Epithelial cell of proximal tubule (primary cell): ENCODE measurements around the gene PREB. TPM values are rescaled to one million over a fixed set of nuclear protein-coding genes. Genes with fewer than 3 reads are reported as not detected.

ENCODE experiments used
- DNase-seq: peaks from one replicate; pipeline ENCODE4 v3.0.0-alpha.2; 2011; ENCODE audit warnings: low read depth
- H3K4me3 ChIP-seq: 2 replicates; pipeline ENCODE4 v1.5.1; 2011; ENCODE audit warnings: low read depth, mild to moderate bottlenecking, low read length
- total RNA-seq: library from RNA; depleted of rRNA; stranded (reverse); fragments of >200 nt; gene quantifications from 2 replicates; pipeline ENCODE4 v1.2.3, GENCODE V29; 2015
- TF ChIP-seq, protein P1 (sequence below): conservative IDR thresholded peaks from 2 replicates; pipeline ENCODE4 v1.5.1; 2012; ENCODE audit warnings: low read depth, mild to moderate bottlenecking, low read length

Gene PREB
- total RNA-seq, 1 donor from 2014 or later, result 53.3 TPM

DNA sequence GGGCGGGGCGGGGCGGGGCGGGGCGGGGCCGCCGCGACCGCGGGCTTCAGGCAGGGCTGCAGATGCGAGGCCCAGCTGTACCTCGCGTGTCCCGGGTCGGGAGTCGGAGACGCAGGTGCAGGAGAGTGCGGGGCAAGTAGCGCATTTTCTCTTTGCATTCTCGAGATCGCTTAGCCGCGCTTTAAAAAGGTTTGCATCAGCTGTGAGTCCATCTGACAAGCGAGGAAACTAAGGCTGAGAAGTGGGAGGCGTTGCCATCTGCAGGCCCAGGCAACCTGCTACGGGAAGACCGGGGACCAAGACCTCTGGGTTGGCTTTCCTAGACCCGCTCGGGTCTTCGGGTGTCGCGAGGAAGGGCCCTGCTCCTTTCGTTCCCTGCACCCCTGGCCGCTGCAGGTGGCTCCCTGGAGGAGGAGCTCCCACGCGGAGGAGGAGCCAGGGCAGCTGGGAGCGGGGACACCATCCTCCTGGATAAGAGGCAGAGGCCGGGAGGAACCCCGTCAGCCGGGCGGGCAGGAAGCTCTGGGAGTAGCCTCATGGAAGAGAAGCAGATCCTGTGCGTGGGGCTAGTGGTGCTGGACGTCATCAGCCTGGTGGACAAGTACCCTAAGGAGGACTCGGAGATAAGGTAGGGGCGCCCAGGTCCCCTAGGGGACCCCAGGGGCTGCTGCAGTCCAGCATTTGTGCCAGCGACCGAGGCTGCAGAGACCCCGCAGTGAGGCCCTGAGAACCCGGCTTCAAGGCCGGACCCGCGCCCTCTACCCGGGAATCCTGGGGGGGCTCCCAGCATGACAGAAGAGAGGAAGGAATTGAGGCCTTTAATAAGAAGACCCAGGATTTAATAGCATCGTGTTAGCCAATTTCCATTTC is 47.5 kb downstream of the PREB start, which contains the start of gene KHK:
Gene KHK (plus strand): TSS at position 49 of the 870 bp plus-strand sequence. CDS start 488 bp downstream, at position 537.
- peak within 1 kb of the TSS; percentile 71 for H3K4me3 ChIP-seq
- TF ChIP-seq, protein P1, sequence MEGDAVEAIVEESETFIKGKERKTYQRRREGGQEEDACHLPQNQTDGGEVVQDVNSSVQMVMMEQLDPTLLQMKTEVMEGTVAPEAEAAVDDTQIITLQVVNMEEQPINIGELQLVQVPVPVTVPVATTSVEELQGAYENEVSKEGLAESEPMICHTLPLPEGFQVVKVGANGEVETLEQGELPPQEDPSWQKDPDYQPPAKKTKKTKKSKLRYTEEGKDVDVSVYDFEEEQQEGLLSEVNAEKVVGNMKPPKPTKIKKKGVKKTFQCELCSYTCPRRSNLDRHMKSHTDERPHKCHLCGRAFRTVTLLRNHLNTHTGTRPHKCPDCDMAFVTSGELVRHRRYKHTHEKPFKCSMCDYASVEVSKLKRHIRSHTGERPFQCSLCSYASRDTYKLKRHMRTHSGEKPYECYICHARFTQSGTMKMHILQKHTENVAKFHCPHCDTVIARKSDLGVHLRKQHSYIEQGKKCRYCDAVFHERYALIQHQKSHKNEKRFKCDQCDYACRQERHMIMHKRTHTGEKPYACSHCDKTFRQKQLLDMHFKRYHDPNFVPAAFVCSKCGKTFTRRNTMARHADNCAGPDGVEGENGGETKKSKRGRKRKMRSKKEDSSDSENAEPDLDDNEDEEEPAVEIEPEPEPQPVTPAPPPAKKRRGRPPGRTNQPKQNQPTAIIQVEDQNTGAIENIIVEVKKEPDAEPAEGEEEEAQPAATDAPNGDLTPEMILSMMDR, result no peak
- no peak for DNase-seq

DNA sequence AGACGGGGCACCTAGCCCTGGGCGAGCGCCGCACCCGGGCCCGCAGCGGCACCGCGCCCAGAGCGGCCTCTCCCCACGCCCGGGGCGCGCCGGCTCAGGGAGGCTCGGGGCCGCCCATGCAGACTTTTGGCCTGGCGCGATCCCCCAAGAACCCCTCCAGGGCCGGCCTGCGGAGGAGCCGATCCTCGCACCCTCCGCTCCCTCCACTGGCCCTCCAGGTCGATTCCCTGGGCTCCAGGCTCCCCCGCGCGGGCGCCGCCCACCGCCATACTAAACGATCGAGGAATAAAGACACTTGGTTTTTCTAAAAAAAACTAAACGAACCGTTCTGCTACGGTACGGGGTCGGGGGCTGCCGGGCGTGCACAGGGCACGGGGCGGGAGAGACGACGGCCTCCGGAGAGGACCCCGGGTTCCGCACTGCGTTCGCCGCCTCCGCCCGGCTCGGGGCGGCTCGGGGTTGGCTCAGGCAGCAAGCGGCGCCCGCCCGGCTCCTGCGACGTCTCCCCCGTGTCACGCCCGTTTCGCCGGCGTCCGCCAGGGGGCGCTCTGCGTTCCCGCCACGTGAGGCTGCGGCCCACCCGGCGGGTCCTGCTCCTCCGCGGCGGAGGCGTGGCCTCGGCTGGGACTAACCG is 48.2 kb downstream of the PREB start:
- TF ChIP-seq, protein P1, result peak; percentile 57
- peak overlapping the region; percentile 71 for H3K4me3 ChIP-seq
- DNase-seq, result no peak

DNA sequence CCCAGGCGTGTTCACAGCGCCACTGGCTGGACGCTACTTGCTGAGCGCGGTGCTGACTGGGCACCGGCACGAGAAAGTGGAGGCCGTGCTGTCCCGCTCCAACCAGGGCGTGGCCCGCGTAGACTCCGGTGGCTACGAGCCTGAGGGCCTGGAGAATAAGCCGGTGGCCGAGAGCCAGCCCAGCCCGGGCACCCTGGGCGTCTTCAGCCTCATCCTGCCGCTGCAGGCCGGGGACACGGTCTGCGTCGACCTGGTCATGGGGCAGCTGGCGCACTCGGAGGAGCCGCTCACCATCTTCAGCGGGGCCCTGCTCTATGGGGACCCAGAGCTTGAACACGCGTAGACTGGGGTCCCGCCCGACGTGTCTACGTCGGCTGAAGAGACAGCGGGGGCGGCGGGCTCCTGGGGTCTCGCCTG is 48.8 kb downstream of the PREB start:
- DNase-seq, result no peak
- H3K4me3 ChIP-seq, result peak overlapping the region; percentile 71

DNA sequence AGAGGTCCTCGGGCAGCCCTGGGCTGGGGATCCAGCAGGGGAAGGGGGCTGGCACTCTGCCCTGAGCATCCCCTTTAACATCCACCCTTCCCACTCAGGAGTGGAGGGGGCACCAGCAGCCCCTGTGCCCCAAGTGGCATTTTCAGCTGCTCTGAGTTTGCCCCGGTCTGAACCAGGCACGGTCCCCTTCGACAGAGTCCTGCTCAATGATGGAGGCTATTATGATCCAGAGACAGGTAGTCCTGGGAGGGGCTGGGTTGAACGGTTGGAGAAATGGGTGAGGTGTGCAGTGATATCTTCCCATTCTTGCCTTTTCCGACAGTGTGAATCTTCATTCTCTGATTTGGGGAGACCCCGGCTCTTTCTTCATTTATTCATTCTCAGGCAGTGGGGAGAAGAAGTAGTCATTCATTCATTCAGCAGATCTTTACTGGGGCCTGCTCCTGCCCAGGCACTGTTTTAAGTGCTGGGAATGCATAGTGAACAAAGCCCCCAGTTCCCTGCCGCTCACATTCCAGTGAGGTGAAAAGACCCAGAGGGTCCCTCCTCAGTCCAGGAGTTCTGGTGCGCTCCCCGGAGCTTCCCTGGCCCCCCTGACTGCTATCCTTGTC is 49.3 kb downstream of the PREB start:
- TF ChIP-seq, protein P1, result no peak
- DNase-seq, result no peak
- H3K4me3 ChIP-seq, result peak overlapping the region; percentile 71

More for the DNA sequence above, 48.8 kb downstream of the PREB start:
- TF ChIP-seq, protein P1, result peak; percentile 50

DNA sequence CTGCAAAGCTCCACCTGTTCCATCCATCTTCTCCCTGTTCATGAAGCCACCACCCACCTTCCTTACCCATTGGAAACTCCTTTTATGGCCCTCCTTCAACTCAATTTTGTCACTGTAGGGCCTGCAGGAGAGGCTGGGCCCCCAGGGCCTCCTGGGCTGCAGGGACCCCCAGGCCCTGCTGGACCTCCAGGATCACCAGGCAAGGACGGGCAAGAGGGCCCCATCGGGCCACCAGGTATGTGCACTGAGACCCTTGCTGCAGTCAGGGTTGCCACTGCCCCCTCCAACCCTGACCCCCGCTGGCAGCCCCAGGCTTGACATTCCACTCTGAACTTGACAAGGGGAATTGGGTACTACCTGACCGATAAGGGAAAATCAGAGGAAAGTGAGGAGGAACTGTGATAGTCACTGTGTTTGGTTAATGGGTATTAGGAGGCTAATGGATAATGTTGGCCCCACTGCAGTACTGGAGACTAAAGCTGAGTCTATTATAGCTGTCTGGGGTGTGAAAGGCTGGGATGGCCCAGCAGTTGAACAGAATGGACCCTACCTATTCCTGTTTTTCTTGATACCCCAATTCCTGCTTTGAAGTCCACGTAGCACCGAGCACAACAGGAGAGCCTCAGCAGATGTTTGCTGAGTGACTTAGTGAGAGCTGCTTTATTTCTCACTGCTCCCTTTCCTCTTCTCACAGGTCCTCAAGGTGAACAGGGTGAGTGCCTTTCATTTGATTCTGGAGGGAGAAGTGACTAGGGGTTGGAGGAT is 50.0 kb downstream of the PREB start:
- DNase-seq, result no peak
- H3K4me3 ChIP-seq, result no peak overlapping the region
- TF ChIP-seq, protein P1, result no peak

DNA sequence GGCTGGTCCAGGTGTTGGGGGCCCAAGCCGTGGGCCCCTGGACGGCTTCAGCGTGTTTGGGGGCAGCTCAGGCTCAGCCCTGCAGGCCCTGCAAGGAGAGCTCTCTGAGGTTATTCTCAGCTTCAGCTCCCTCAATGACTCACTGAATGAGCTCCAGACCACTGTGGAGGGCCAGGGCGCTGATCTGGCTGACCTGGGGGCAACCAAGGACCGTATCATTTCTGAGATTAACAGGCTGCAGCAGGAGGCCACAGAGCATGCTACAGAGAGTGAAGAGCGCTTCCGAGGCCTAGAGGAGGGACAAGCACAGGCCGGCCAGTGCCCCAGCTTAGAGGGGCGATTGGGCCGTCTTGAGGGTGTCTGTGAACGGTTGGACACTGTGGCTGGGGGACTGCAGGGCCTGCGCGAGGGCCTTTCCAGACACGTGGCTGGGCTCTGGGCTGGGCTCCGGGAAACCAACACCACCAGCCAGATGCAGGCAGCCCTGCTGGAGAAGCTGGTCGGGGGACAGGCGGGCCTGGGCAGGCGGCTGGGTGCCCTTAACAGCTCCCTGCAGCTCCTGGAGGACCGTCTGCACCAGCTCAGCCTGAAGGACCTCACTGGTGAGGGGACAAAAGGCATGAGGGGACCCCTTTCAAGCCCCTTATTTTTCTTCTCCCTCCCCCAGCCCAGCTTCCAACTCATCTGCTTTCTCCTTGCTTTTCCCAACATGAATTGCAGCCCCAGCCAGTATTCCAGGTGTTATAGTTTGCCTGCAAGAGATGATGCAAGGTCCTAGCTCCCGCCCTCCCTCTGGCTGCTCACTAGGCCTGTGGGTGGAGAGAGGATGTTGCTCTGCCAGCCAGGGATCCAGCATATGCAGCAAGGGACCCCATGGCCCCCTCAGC is 50.8 kb downstream of the PREB start:
- no peak overlapping the region for H3K4me3 ChIP-seq
- DNase-seq, result no peak
- TF ChIP-seq, protein P1, result no peak
